PFSK-1 (cell line): Measurements from ENCODE around the gene PCDHGA1.

Experiments used
- POLR2AphosphoS5 ChIP-seq: IDR thresholded peaks from 2 replicates; pipeline ENCODE4 v1.6.1; 2012; ENCODE audit warnings: low read depth, mild to moderate bottlenecking, control low read depth, low read length, moderate library complexity
- SIN3A ChIP-seq: IDR thresholded peaks from 2 replicates; pipeline ENCODE4 v1.6.1; 2012; ENCODE audit warnings: mild to moderate bottlenecking, low read length, moderate library complexity, borderline replicate concordance; ENCODE audit not compliant: insufficient read depth

DNA sequence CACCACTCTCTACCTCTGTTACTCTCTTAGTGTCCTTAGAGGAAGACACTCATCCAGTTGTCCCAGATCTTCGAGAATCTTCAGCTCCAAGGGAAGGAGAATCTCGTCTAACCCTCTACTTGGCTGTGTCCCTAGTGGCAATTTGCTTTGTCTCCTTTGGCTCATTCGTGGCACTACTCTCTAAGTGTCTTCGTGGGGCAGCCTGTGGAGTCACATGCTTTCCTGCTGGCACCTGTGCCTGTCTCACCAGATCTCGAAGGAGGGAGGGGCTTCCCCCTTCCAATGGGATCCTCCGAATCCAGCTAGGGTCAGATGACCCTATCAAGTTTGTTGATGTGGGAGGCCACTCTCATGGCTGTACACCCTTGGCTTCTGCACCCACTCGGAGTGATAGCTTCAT, 156.8 kb downstream of the PCDHGA1 start:
- TF ChIP-seq SIN3A (no peak), POLR2AphosphoS5 (no peak)
